IMR-90 (cell line): ENCODE results near the gene KRT3. TPM values are rescaled to one million over a fixed set of nuclear protein-coding genes. Genes with fewer than 3 reads are reported as not detected.

Experiments used
- ATAC-seq: fragments of 200-7000 bp; cut with Tn5 transposase; 2 replicates; pipeline ENCODE4 v1.9.1; 2020; ENCODE audit warnings: low read depth, mild to moderate bottlenecking, moderate library complexity
- BruUV-seq: library from RNA; stranded (reverse); fragments of 400-500 nt; replicated peaks from 2 replicates; lab custom pipeline; 2021; lab: Mats Ljungman, UMichigan
- CTCF ChIA-PET: fragments of 300-600 bp; formaldehyde crosslinking; extraction: SDS; loops from one replicate; lab custom pipeline; 2021; ENCODE audit warnings: antibody characterized with exemption; lab: Yijun Ruan, JAX
- POLR2A ChIA-PET: fragments of 300-600 bp; sonication (Branson Sonifier 250); formaldehyde crosslinking; loops from one replicate; lab custom pipeline; 2022; ENCODE audit warnings: antibody characterized with exemption; ENCODE audit not compliant: unreplicated experiment; lab: Charles Lee
- DNase-seq: peaks from one replicate; pipeline ENCODE4 v3.0.0; 2013
- H2AFZ ChIP-seq: replicated peaks from 2 replicates; pipeline ENCODE3; 2013; ENCODE audit warnings: low read length, mild to moderate bottlenecking; ENCODE audit not compliant: poor library complexity
- H2AK5ac ChIP-seq: 2 replicates; pipeline ENCODE4 v1.6.1; 2013; ENCODE audit warnings: low read depth, low read length, inconsistent platforms
- H2AK9ac ChIP-seq: replicated peaks from 2 replicates; pipeline ENCODE3; 2013; ENCODE audit warnings: mild to moderate bottlenecking, low read depth, low read length, moderate library complexity; ENCODE audit not compliant: poor library complexity
- H2BK120ac ChIP-seq: 2 replicates; pipeline ENCODE4 v1.6.1; 2013; ENCODE audit warnings: low read depth, low read length, inconsistent platforms
- H2BK15ac ChIP-seq: 3 replicates; pipeline ENCODE4 v1.6.1; 2013; ENCODE audit warnings: low read depth, low read length, inconsistent platforms
- H2BK20ac ChIP-seq: 2 replicates; pipeline ENCODE4 v1.6.1; 2013; ENCODE audit warnings: low read depth, mild to moderate bottlenecking, inconsistent platforms, low read length, moderate library complexity
- H2BK5ac ChIP-seq: 2 replicates; pipeline ENCODE4 v1.6.1; 2013; ENCODE audit warnings: mild to moderate bottlenecking, low read depth, low read length, inconsistent platforms; ENCODE audit not compliant: poor library complexity, severe bottlenecking
- H3K14ac ChIP-seq: replicated peaks from 2 replicates; pipeline ENCODE4 v1.6.1; 2013; ENCODE audit warnings: low read depth, low read length, inconsistent platforms
- H3K18ac ChIP-seq: 2 replicates; pipeline ENCODE4 v1.6.1; 2013; ENCODE audit warnings: low read depth, low read length, control low read depth
- H3K23ac ChIP-seq: 2 replicates; pipeline ENCODE4 v1.6.1; 2013; ENCODE audit warnings: low read depth, low read length, inconsistent platforms
- H3K27ac ChIP-seq: 2 replicates; pipeline ENCODE4 v1.5.1; 2013; ENCODE audit warnings: mild to moderate bottlenecking, control low read depth, low read length; ENCODE audit not compliant: insufficient read depth
- H3K27me3 ChIP-seq: 2 replicates; pipeline ENCODE4 v1.6.1; 2013; ENCODE audit warnings: low read length; ENCODE audit not compliant: control insufficient read depth, insufficient read depth
- H3K36me3 ChIP-seq: 2 replicates; pipeline ENCODE4 v1.6.1; 2013; ENCODE audit warnings: low read length, mixed read lengths; ENCODE audit not compliant: control insufficient read depth, insufficient read depth
- H3K4ac ChIP-seq: 2 replicates; pipeline ENCODE4 v1.6.1; 2013; ENCODE audit warnings: low read depth, low read length, inconsistent platforms
- H3K4me1 ChIP-seq: 2 replicates; pipeline ENCODE4 v1.6.1; 2013; ENCODE audit warnings: low read length, mixed read lengths; ENCODE audit not compliant: control insufficient read depth, insufficient read depth
- H3K4me2 ChIP-seq: 2 replicates; pipeline ENCODE4 v1.6.1; 2013; ENCODE audit warnings: low read depth, mild to moderate bottlenecking, control low read depth, low read length, moderate library complexity
- H3K4me3 ChIP-seq: 2 replicates; pipeline ENCODE4 v1.5.1; 2013; ENCODE audit warnings: low read depth, mild to moderate bottlenecking, control low read depth, low read length, moderate library complexity; ENCODE audit not compliant: insufficient read depth
- H3K56ac ChIP-seq: 2 replicates; pipeline ENCODE4 v1.6.1; 2013; ENCODE audit warnings: low read length, inconsistent platforms; ENCODE audit not compliant: insufficient read depth; ENCODE audit errors: extremely low read depth
- H3K79me1 ChIP-seq, 2 experiments: 2 replicates each; pipeline ENCODE4 v1.6.1; 2013; ENCODE audit warnings: low read length in 2 of 2, inconsistent platforms in 1 of 2, low read depth in 1 of 2
- H3K9ac ChIP-seq: 2 replicates; pipeline ENCODE4 v1.6.1; 2013; ENCODE audit warnings: low read depth, low read length, control low read depth
- H3K9me1 ChIP-seq: 2 replicates; pipeline ENCODE4 v1.6.1; 2013; ENCODE audit warnings: low read length, inconsistent platforms; ENCODE audit not compliant: insufficient read depth
- H3K9me3 ChIP-seq: 2 replicates; pipeline ENCODE4 v1.6.1; 2013; ENCODE audit warnings: low read length; ENCODE audit not compliant: control insufficient read depth, insufficient read depth
- H4K20me1 ChIP-seq: 2 replicates; pipeline ENCODE4 v1.6.1; 2013; ENCODE audit warnings: low read length, inconsistent platforms; ENCODE audit not compliant: insufficient read depth
- H4K5ac ChIP-seq: 2 replicates; pipeline ENCODE4 v1.6.1; 2013; ENCODE audit warnings: mild to moderate bottlenecking, low read depth, low read length, control low read depth
- H4K8ac ChIP-seq, 2 experiments: 2 replicates each; pipeline ENCODE4 v1.6.1; 2013; ENCODE audit warnings: low read depth in 2 of 2, low read length in 2 of 2, control low read depth in 1 of 2, inconsistent platforms in 1 of 2
- H4K91ac ChIP-seq: 2 replicates; pipeline ENCODE4 v1.6.1; 2013; ENCODE audit warnings: low read depth, low read length, inconsistent platforms; ENCODE audit not compliant: insufficient read depth
- BHLHE40 ChIP-seq: fragments of 150-350 bp; IDR thresholded peaks from 2 replicates; pipeline ENCODE4 v1.6.1; 2016; ENCODE audit warnings: mild to moderate bottlenecking, low read depth, low read length
- FOS ChIP-seq: fragments of 150-350 bp; IDR thresholded peaks from 2 replicates; pipeline ENCODE4 v1.6.1; 2016; ENCODE audit warnings: low read depth, low read length
- MAFK ChIP-seq: IDR thresholded peaks from 2 replicates; pipeline ENCODE4 v1.6.1; 2012; ENCODE audit warnings: low read depth, low read length, improper control_type of control experiment
- MAZ ChIP-seq: IDR thresholded peaks from 2 replicates; pipeline ENCODE4 v1.6.1; 2012; ENCODE audit warnings: low read depth, mild to moderate bottlenecking, low read length, improper control_type of control experiment, moderate library complexity, borderline replicate concordance
- MXI1 ChIP-seq: IDR thresholded peaks from 2 replicates; pipeline ENCODE4 v1.6.1; 2012; ENCODE audit warnings: low read depth, mild to moderate bottlenecking, low read length, moderate library complexity, borderline replicate concordance
- NFE2L2 ChIP-seq: fragments of 150-350 bp; IDR thresholded peaks from 2 replicates; pipeline ENCODE4 v1.6.1; 2016; ENCODE audit warnings: low read depth, mild to moderate bottlenecking, low read length
- POLR2A ChIP-seq: IDR thresholded peaks from 2 replicates; pipeline ENCODE4 v1.6.1; 2012; ENCODE audit warnings: mild to moderate bottlenecking, low read depth, low read length
- RAD21 ChIP-seq: IDR thresholded peaks from 2 replicates; pipeline ENCODE4 v1.6.1; 2012; ENCODE audit warnings: low read length, improper control_type of control experiment
- RFX5 ChIP-seq: IDR thresholded peaks from 2 replicates; pipeline ENCODE4 v1.8.0; 2012; ENCODE audit warnings: low read depth, mild to moderate bottlenecking, low read length, moderate library complexity
- SMC3 ChIP-seq: fragments of 150-350 bp; IDR thresholded peaks from 2 replicates; pipeline ENCODE4 v1.6.1; 2016; ENCODE audit warnings: low read depth, mild to moderate bottlenecking, antibody characterized with exemption, low read length, moderate library complexity
- USF2 ChIP-seq: fragments of 150-350 bp; IDR thresholded peaks from 2 replicates; pipeline ENCODE4 v1.6.1; 2017; ENCODE audit warnings: mild to moderate bottlenecking, antibody characterized with exemption, low read length, low read depth
- WGBS, 2 experiments: methylation state at CpG; one replicate each; pipeline versions ENCODE4 v1.1.5 to v1.1.7; 2013; ENCODE audit warnings: missing lambda C conversion rate in 2 of 2; ENCODE audit not compliant: insufficient read length in 1 of 2; ENCODE audit errors: extremely low coverage in 2 of 2; 5-methylcytosine and 5-hydroxymethylcytosine counted together
- dilution Hi-C: fragments of 300-500 bp; cut with HindIII; formaldehyde crosslinking; loops from one replicate; pipeline ENCODE4 v1.14.3; 2018; ENCODE audit warnings: low sequenced_read_pairs; ENCODE audit not compliant: unreplicated experiment
- in situ Hi-C: fragments of 300-500 bp; cut with MboI; formaldehyde crosslinking; loops from 3 replicates; pipeline ENCODE4 v1.14.3; 2019; ENCODE audit warnings: low sequenced_read_pairs, inconsistent platforms, mixed read lengths
- intact Hi-C: fragments of 100-400 bp; cut with micrococcal nuclease; formaldehyde crosslinking; loops from 2 replicates; pipeline ENCODE4 v1.10.0; 2022
- polyA plus RNA-seq, 3 experiments: library from polyadenylated mRNA; depleted of rRNA; stranded (reverse); fragments of >200 nt; gene quantifications; 2 replicates each; pipeline ENCODE4 v1.2.3, GENCODE V29; 2012; ENCODE audit warnings: low replicate concordance in 1 of 3
- total RNA-seq: library from RNA; depleted of rRNA; stranded (reverse); fragments of >200 nt; gene quantifications from 2 replicates; pipeline ENCODE4 v1.2.3, GENCODE V29; 2012
- TF ChIP-seq, protein P1 (sequence below): conservative IDR thresholded peaks from 2 replicates; pipeline ENCODE4 v1.5.1; 2012; ENCODE audit warnings: mild to moderate bottlenecking, low read depth, low read length, improper control_type of control experiment

The KRT3 gene
- total and polyA plus RNA-seq, 2 of the 4 experiments (the other 2 are of a cell fraction) = not detected

GRCh38 chr12:52805739-52806138, 9.8 kb upstream of the KRT3 start:
- Histone ChIP-seq H2BK120ac (no peak overlapping the region), H3K79me1 (no peaks in the 10 kb centered on the region), H3K9me3 (no peaks in the 10 kb centered on the region), H3K4me2 (no peak overlapping the region), H3K27ac (no peak overlapping the region), H2BK15ac (no peak overlapping the region), H4K20me1 (no peaks in the 10 kb centered on the region), H2AK9ac (no peak overlapping the region), H2BK5ac (no peak overlapping the region), H4K5ac (no peak overlapping the region), H2AK5ac (no peak overlapping the region), H3K4me3 (no peak overlapping the region), H3K18ac (no peak overlapping the region), H3K23ac (no peak overlapping the region), H4K8ac (no peak overlapping the region), H3K27me3 (peaks cover 36% of the 10 kb centered on the region), H3K4me1 (no peaks in the 10 kb centered on the region), H2AFZ (no peak overlapping the region), H3K9me1 (no peaks in the 10 kb centered on the region), H3K4ac (no peak overlapping the region), H3K56ac (no peak overlapping the region), H2BK20ac (no peak overlapping the region), H3K9ac (no peak overlapping the region), H3K14ac (no peak overlapping the region), H3K36me3 (no peaks in the 10 kb centered on the region), H4K91ac (no peak overlapping the region)
- CTCF ChIA-PET = interaction anchor here (1.0 kb wide), 1 partner anchor 60 kb away, joined by 4 read pairs; no protein-coding TSS in a partner anchor
- DNase-seq (no peak), ATAC-seq (no peak)
- intact Hi-C loops = no loop called here
- no TSS peak for BruUV-seq
- 83% methylated on average over 1 of the region's 3 CpGs; no CpG with 5 or more reads in 1 of the 2 experiments for WGBS, 2 experiments
- in situ Hi-C loops = no loop called here
- TF ChIP-seq RFX5 = no peak
- TF ChIP-seq, protein P1, sequence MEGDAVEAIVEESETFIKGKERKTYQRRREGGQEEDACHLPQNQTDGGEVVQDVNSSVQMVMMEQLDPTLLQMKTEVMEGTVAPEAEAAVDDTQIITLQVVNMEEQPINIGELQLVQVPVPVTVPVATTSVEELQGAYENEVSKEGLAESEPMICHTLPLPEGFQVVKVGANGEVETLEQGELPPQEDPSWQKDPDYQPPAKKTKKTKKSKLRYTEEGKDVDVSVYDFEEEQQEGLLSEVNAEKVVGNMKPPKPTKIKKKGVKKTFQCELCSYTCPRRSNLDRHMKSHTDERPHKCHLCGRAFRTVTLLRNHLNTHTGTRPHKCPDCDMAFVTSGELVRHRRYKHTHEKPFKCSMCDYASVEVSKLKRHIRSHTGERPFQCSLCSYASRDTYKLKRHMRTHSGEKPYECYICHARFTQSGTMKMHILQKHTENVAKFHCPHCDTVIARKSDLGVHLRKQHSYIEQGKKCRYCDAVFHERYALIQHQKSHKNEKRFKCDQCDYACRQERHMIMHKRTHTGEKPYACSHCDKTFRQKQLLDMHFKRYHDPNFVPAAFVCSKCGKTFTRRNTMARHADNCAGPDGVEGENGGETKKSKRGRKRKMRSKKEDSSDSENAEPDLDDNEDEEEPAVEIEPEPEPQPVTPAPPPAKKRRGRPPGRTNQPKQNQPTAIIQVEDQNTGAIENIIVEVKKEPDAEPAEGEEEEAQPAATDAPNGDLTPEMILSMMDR = no peak
- TF ChIP-seq POLR2A = no peak
- no peak for TF ChIP-seq BHLHE40
- TF ChIP-seq MAFK = no peak
- TF ChIP-seq NFE2L2 = no peak
- TF ChIP-seq MXI1 = no peak
- TF ChIP-seq MAZ = no peak
- TF ChIP-seq RAD21 = no peak
- no peak for TF ChIP-seq USF2
- TF ChIP-seq FOS = no peak
- TF ChIP-seq SMC3 = no peak
- POLR2A ChIA-PET = no interaction called here
- dilution Hi-C loops = no loop called here
